Loucy (cell line): ENCODE measurements around the gene PNMT.

Experiments
- EZH2phosphoT487 ChIP-seq: fragments of 200-600 bp; IDR thresholded peaks from 2 replicates; pipeline ENCODE4 v1.6.1; 2018; ENCODE audit warnings: antibody characterized with exemption, mild to moderate bottlenecking, moderate library complexity, borderline replicate concordance
- TF ChIP-seq, protein P1 (sequence below): fragments of 200-600 bp; sonication (generic); conservative IDR thresholded peaks from 2 replicates; pipeline ENCODE4 v1.5.1; 2014; ENCODE audit warnings: mild to moderate bottlenecking, antibody characterized with exemption, low read length

DNA sequence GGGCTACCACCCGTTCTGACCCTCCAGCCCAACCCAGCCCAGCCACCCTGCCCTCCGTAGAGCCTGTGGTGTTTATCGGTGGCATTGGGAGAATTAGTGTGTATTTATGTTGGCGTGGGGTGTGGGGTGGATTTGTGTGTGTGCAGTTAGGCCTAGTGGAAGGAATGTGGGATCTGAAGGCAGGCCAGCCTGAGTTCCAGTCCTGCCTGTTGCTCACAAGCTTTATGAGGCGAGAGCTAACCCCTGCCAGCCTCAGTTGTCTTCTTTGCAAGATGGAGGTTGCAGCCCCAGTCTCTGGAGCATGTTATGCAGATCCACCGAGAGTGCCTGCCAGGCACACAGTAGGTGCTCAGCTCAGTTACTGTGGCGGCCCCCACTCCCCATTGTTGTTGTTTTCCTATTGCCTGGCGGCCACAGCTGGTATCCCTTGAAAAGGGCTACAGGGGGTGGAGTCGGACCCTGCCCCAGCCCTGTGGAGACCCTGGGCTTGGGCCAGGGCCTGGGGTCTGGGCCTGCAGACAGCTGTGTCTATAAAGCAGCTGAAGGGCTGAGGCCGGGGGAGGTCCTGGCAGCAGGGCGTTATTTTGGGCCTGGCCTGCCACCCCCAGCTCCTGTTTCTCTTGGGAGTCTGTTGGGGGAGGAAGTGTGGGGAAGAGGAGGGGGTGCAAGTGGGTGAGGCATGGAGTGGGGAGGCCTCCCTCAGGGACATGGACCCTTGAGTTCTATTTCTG is 36.7 kb downstream of the PNMT start:
- TF ChIP-seq, protein P1, sequence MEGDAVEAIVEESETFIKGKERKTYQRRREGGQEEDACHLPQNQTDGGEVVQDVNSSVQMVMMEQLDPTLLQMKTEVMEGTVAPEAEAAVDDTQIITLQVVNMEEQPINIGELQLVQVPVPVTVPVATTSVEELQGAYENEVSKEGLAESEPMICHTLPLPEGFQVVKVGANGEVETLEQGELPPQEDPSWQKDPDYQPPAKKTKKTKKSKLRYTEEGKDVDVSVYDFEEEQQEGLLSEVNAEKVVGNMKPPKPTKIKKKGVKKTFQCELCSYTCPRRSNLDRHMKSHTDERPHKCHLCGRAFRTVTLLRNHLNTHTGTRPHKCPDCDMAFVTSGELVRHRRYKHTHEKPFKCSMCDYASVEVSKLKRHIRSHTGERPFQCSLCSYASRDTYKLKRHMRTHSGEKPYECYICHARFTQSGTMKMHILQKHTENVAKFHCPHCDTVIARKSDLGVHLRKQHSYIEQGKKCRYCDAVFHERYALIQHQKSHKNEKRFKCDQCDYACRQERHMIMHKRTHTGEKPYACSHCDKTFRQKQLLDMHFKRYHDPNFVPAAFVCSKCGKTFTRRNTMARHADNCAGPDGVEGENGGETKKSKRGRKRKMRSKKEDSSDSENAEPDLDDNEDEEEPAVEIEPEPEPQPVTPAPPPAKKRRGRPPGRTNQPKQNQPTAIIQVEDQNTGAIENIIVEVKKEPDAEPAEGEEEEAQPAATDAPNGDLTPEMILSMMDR = no peak
- no peak for TF ChIP-seq EZH2phosphoT487
